NT2/D1 (cell line): ENCODE results near the gene ATP11C.

Experiments
- DNase-seq: peaks from one replicate; pipeline ENCODE4 v3.0.0-alpha.2; 2011; ENCODE audit warnings: low read depth, low spot score
- H3K27me3 ChIP-seq: 2 replicates; pipeline ENCODE4 v1.6.0; 2011; ENCODE audit warnings: mild to moderate bottlenecking; ENCODE audit not compliant: insufficient read length, insufficient read depth
- H3K36me3 ChIP-seq: 2 replicates; pipeline ENCODE4 v1.6.1; 2011; ENCODE audit warnings: mild to moderate bottlenecking, low read length, mixed read lengths; ENCODE audit not compliant: insufficient read depth, insufficient read length
- H3K4me1 ChIP-seq: 2 replicates; pipeline ENCODE4 v1.5.1; 2011; ENCODE audit not compliant: insufficient read depth, insufficient read length
- H3K4me3 ChIP-seq: 2 replicates; pipeline ENCODE4 v1.5.1; 2011; ENCODE audit warnings: low read depth; ENCODE audit not compliant: insufficient read length
- H3K9ac ChIP-seq: 2 replicates; pipeline ENCODE4 v1.6.0; 2011; ENCODE audit warnings: low read depth; ENCODE audit not compliant: insufficient read length
- H3K9me3 ChIP-seq: 2 replicates; pipeline ENCODE4 v1.5.1; 2011; ENCODE audit warnings: mild to moderate bottlenecking, low read length; ENCODE audit not compliant: insufficient read depth
- SUZ12 ChIP-seq: IDR thresholded peaks from 2 replicates; pipeline ENCODE4 v1.6.1; 2011; ENCODE audit not compliant: insufficient read length, insufficient read depth; ENCODE audit errors: extremely low read depth
- YY1 ChIP-seq: IDR thresholded peaks from 2 replicates; pipeline ENCODE4 v1.6.1; 2011; ENCODE audit not compliant: insufficient read length, insufficient read depth
- ZNF274 ChIP-seq: IDR thresholded peaks from 2 replicates; pipeline ENCODE4 v1.6.1; 2011; ENCODE audit warnings: mild to moderate bottlenecking, low read depth, low read length

Gene ATP11C

DNA sequence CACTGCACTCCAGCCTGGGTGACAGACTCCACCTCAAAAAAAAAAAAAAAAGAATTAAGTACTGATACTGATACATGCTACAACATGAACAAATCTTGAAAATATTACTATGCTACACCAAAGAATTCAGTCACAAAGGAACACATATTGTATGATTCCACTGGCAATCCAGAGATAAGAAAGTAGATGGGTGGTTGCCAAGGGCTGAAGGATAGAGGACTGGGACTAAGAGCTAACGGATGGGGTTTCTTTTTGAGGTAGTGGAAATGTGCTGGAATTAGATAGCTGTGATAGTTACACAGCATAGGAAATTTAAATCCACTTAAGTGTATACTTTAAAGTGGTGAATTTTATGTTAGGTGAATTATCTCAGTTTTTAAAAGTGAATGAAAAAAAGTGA lies 12.5 kb downstream of the ATP11C start:
- H3K9me3 ChIP-seq = no peaks in the 10 kb centered on the region
- TF ChIP-seq YY1 (no peak), ZNF274 (no peak), SUZ12 (no peak)
- H3K4me3 ChIP-seq = no peak overlapping the region
- H3K36me3 ChIP-seq = no peaks in the 10 kb centered on the region
- H3K4me1 ChIP-seq = no peaks in the 10 kb centered on the region
- no peak for DNase-seq
- H3K27me3 ChIP-seq = no peaks in the 10 kb centered on the region
- no peak overlapping the region for H3K9ac ChIP-seq

DNA sequence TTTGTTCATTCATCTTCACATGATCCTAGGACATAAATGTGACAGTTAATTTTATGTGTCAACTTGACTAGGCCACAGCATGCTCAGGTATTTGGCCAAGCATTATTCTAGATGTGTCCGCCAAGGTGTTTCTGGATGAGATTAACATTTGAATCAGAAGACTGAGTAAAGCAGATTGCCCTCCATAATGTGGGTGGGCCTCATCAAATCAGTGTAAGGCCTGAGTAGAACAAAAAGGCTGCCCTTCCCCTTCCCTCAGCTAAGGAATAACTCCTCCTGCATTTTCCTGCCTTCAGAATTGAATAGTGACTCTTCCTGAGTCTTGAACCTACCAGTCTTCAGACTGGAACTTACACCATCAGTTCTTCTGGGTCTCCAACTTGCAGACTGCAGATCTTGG lies 18.4 kb downstream of the ATP11C start:
- Histone ChIP-seq H3K4me1 (no peaks in the 10 kb centered on the region), H3K9me3 (no peaks in the 10 kb centered on the region), H3K9ac (no peak overlapping the region), H3K4me3 (no peak overlapping the region), H3K27me3 (no peaks in the 10 kb centered on the region), H3K36me3 (no peaks in the 10 kb centered on the region)
- no peak for TF ChIP-seq SUZ12
- TF ChIP-seq ZNF274 = no peak
- no peak for TF ChIP-seq YY1
- DNase-seq = no peak

DNA sequence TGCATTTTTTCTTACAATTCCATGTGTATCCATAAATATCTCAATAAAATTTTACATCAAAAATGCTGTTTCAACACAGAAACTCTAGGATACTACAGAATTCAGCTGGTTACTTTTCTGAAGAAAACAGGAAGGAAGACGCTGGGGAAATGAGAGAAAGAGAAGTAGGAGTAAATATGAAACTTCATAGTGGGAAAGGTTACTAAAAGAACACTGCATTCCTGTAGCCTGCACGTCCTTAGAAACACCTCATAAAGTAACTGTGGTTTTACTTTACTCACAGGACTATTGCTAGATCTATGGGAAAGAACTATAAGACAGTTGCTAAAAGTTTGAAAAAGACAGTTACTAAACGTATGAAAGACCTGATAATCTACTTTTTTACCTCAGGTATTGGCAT lies 23.1 kb downstream of the ATP11C start:
- no peak overlapping the region for H3K9ac ChIP-seq
- no peaks in the 10 kb centered on the region for H3K4me1 ChIP-seq
- DNase-seq = no peak
- TF ChIP-seq ZNF274 = no peak
- no peaks in the 10 kb centered on the region for H3K27me3 ChIP-seq
- H3K36me3 ChIP-seq = no peaks in the 10 kb centered on the region
- no peak overlapping the region for H3K4me3 ChIP-seq
- no peaks in the 10 kb centered on the region for H3K9me3 ChIP-seq

DNA sequence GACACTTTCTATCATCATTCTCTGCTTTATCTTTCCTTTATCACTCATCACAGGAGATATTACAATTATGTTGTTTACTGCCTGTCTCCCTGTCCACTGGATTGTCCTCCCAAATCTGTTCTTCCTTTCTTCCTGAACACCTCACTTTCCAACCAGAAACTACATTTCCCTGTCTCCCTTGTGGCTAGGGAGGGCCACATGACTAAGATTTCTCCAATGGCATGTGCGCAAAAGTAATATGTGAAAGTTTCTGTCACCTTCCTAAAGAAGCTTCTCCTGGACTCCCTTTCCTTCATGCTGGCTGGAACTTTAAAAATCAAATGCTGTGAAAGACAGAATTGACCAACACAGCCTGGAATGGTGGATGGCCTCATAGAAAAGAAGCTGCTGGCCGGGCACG lies 25.8 kb downstream of the ATP11C start:
- TF ChIP-seq ZNF274 (no peak), SUZ12 (no peak), YY1 (no peak)
- Histone ChIP-seq H3K27me3 (no peaks in the 10 kb centered on the region), H3K4me1 (no peaks in the 10 kb centered on the region)

DNA sequence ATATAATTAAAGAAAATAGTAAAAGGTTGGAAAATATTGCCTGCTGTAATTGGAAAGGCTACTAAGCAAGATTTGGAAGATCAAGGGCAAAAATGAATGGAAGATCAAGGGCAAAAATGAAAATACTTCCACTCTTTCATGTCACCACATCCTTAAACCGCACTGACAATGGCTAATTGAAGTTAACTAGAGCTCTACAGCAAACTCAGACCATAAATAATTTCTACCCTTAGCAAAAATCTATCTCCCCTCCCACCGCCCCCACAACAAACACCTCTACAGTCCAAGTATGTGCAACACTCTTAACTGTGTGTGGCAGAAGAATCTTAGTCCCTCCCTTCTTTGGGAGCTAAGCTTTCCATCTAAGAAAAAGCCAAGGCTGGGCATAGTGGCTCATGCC lies 27.1 kb downstream of the ATP11C start:
- H3K27me3 ChIP-seq = no peaks in the 10 kb centered on the region
- no peak overlapping the region for H3K4me3 ChIP-seq
- no peaks in the 10 kb centered on the region for H3K36me3 ChIP-seq
- no peak overlapping the region for H3K9ac ChIP-seq
- TF ChIP-seq ZNF274 (no peak), YY1 (no peak), SUZ12 (no peak)
- H3K4me1 ChIP-seq = no peaks in the 10 kb centered on the region
- no peak for DNase-seq
- no peaks in the 10 kb centered on the region for H3K9me3 ChIP-seq

More for the DNA sequence above, 25.8 kb downstream of the ATP11C start:
- Histone ChIP-seq H3K36me3 (no peaks in the 10 kb centered on the region), H3K9ac (no peak overlapping the region), H3K4me3 (no peak overlapping the region), H3K9me3 (no peaks in the 10 kb centered on the region)
- DNase-seq = no peak

DNA sequence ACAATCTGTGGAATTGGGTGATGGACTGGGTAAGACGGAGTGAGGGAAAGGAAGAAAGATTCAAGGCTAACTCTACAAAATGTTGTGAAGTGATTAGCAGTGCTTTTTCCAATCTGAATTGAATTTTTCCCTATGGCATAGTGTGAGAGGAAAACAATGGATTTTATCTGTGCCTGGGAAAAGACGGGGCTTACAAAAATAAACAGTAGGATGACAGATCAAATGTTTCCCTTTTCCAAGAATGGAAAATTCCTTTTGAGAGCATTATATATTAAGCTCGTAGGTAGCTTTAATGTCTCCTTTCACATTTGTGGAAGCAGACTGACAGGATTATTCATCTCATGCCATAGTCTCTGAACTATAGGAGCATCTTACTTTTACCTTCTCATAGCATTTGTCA lies 27.8 kb downstream of the ATP11C start:
- Histone ChIP-seq H3K9ac (no peak overlapping the region), H3K36me3 (no peaks in the 10 kb centered on the region), H3K27me3 (no peaks in the 10 kb centered on the region), H3K9me3 (no peaks in the 10 kb centered on the region), H3K4me3 (no peak overlapping the region), H3K4me1 (no peaks in the 10 kb centered on the region)
- TF ChIP-seq SUZ12 (no peak), ZNF274 (no peak), YY1 (no peak)
- no peak for DNase-seq

DNA sequence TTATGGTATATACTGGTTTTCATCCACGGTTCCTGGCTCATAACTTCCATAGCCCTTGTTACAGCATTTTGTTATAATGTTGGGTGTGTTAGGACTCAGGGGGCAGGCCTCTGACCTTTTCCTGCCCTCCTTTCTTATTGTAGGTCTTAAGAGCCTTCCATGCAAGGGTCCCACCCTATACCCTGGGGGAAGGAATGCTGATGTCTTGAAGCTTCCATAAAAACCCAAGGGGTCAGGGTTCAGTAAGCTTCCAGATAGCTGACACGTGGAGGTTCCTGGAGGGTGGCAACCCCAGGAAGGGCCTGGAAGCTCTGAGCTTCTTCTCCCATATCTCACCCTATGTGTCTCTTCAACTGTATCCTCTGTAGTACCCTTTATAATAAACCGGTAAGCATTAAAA lies 29.6 kb downstream of the ATP11C start:
- TF ChIP-seq ZNF274 (no peak), SUZ12 (no peak), YY1 (no peak)
- H3K4me1 ChIP-seq = no peaks in the 10 kb centered on the region
- DNase-seq = no peak

DNA sequence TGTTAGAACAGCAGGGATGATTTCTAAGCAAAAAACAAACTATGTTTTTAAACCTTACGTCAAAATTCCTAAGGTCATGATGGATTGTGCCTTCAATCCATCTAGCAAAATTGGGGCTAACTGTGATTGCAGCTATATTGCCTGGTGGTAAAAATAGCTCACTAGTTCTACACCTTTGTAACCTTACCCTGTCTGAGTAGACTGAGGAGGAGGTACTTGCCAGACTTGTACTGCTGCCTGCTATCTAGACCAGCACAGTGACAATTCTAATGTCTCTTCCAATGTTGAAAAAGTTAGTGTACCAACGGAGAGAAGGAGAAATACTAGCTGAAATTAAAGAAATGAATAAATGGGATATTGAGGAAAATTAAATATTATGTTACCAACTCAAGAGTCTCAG lies 30.3 kb downstream of the ATP11C start:
- Histone ChIP-seq H3K4me1 (no peaks in the 10 kb centered on the region), H3K36me3 (no peaks in the 10 kb centered on the region), H3K9ac (no peak overlapping the region), H3K27me3 (no peaks in the 10 kb centered on the region), H3K4me3 (no peak overlapping the region), H3K9me3 (no peaks in the 10 kb centered on the region)
- no peak for DNase-seq
- TF ChIP-seq ZNF274 (no peak), SUZ12 (no peak), YY1 (no peak)

More for the DNA sequence above, 29.6 kb downstream of the ATP11C start:
- Histone ChIP-seq H3K27me3 (no peaks in the 10 kb centered on the region), H3K9me3 (no peaks in the 10 kb centered on the region), H3K9ac (no peak overlapping the region), H3K4me3 (no peak overlapping the region), H3K36me3 (no peaks in the 10 kb centered on the region)
